ENCODE results near the gene ZG16.

ZG16 gene

DNA sequence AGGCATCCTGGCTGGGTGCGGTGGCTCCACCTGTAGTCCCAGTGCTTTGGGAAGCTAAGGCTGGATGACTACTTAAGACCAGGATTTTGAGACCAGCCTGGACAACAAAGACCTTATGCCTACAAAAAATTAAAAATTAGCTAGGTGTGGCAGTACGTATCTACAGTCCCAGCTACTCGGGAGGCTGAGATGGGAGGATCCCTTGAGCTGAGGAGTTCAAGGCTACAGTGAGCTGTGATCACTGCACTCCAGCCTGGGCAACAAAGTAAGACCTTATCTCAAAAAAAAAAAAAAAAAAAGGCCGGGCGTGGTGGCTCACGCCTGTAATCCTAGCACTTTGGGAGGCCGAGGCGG lies 48.3 kb downstream of the ZG16 start:
- DNase-seq: no peak
- Histone ChIP-seq H3K79me2 (ENCODE audit: insufficient read depth, low read length) (no peaks in the 10 kb centered on the region), H3K4me2 (ENCODE audit: insufficient read depth, low read length) (peak overlapping the region; percentile 42), H4K20me1 (ENCODE audit: insufficient read depth, low read length) (peaks cover 4% of the 10 kb centered on the region), H3K4me1 (ENCODE audit: insufficient read depth, low read length) (peaks cover 27% of the 10 kb centered on the region), H3K9me3 (ENCODE audit: insufficient read depth, low read length, severe bottlenecking) (no peaks in the 10 kb centered on the region), H3K27ac (ENCODE audit: low read length) (no peak overlapping the region), H2AFZ (ENCODE audit: low read depth, low read length) (no peak overlapping the region), H3K9ac (ENCODE audit: low read depth, low read length) (no peak overlapping the region), H3K27me3 (ENCODE audit: insufficient read depth, low read length, poor library complexity) (no peaks in the 10 kb centered on the region), H3K36me3 (ENCODE audit: insufficient read depth, low read length) (no peaks in the 10 kb centered on the region), H3K4me3 (ENCODE audit: low read depth in 1 of 2, low read length in 2 of 2) (no peak overlapping the region)
- ATAC-seq (ENCODE audit: insufficient read depth, low read depth): no peak
- TF ChIP-seq CTCF (IDR thresholded peaks at IDR 0.05; ENCODE audit: borderline replicate concordance, extremely low read depth, low read length, poor library complexity, severe bottlenecking) (no peak), EZH2 (IDR thresholded peaks at IDR 0.05; ENCODE audit: borderline replicate concordance, low read depth, low read length, severe bottlenecking) (no peak)

GRCh38 chr16:29830774-29831173 lies 52.7 kb downstream of the ZG16 start:
- H4K20me1 ChIP-seq (ENCODE audit: insufficient read depth, low read length): no peaks in the 10 kb centered on the region
- peaks cover 22% of the 10 kb centered on the region for H3K4me1 ChIP-seq (ENCODE audit: insufficient read depth, low read length)
- DNase-seq (no peak), ATAC-seq (ENCODE audit: insufficient read depth, low read depth) (no peak)
- no peaks in the 10 kb centered on the region for H3K27me3 ChIP-seq (ENCODE audit: insufficient read depth, low read length, poor library complexity)
- no peaks in the 10 kb centered on the region for H3K9me3 ChIP-seq (ENCODE audit: insufficient read depth, low read length, severe bottlenecking)
- H3K27ac ChIP-seq (ENCODE audit: low read length): no peak overlapping the region
- no peaks in the 10 kb centered on the region for H3K36me3 ChIP-seq (ENCODE audit: insufficient read depth, low read length)
- no peaks in the 10 kb centered on the region for H3K79me2 ChIP-seq (ENCODE audit: insufficient read depth, low read length)
- H2AFZ ChIP-seq (ENCODE audit: low read depth, low read length): no peak overlapping the region
- no peak overlapping the region for H3K4me2 ChIP-seq (ENCODE audit: insufficient read depth, low read length)
- no peak overlapping the region for H3K4me3 ChIP-seq (ENCODE audit: low read depth in 1 of 2, low read length in 2 of 2)
- no peak overlapping the region for H3K9ac ChIP-seq (ENCODE audit: low read depth, low read length)
- no peak for TF ChIP-seq EZH2 (IDR thresholded peaks at IDR 0.05; ENCODE audit: borderline replicate concordance, low read depth, low read length, severe bottlenecking)
- TF ChIP-seq CTCF (IDR thresholded peaks at IDR 0.05; ENCODE audit: borderline replicate concordance, extremely low read depth, low read length, poor library complexity, severe bottlenecking): no peak

DNA sequence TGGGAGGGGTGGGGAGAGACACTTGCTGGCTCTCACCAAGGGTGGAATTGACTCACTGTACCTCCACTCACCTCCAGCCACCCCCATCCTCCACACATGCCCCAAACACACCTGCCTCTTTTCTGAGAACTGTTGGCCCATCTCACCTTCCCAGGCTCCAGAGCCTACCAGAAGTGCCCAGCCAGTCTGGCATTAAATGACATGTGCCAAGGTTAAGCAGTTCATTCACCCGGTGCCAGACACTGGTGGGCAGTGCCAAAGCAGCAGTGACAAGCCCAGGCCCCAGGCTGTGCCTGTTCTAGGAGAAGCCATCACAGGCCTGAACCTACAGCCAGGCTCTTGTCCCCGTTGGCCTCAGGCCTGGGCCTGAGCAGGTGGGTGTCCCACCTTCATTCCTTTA lies 53.4 kb downstream of the ZG16 start:
- no peak overlapping the region for H3K27ac ChIP-seq (ENCODE audit: low read length)

More for the DNA sequence above, 53.4 kb downstream of the ZG16 start:
- H4K20me1 ChIP-seq (ENCODE audit: insufficient read depth, low read length): no peaks in the 10 kb centered on the region
- no peak overlapping the region for H3K4me3 ChIP-seq (ENCODE audit: low read depth in 1 of 2, low read length in 2 of 2)
- H3K36me3 ChIP-seq (ENCODE audit: insufficient read depth, low read length): no peaks in the 10 kb centered on the region
- H3K9me3 ChIP-seq (ENCODE audit: insufficient read depth, low read length, severe bottlenecking): no peaks in the 10 kb centered on the region
- ATAC-seq (ENCODE audit: insufficient read depth, low read depth) (no peak), DNase-seq (no peak)
- H3K4me2 ChIP-seq (ENCODE audit: insufficient read depth, low read length): no peak overlapping the region
- H2AFZ ChIP-seq (ENCODE audit: low read depth, low read length): no peak overlapping the region
- peaks cover 15% of the 10 kb centered on the region for H3K4me1 ChIP-seq (ENCODE audit: insufficient read depth, low read length)
- H3K9ac ChIP-seq (ENCODE audit: low read depth, low read length): no peak overlapping the region
- no peaks in the 10 kb centered on the region for H3K27me3 ChIP-seq (ENCODE audit: insufficient read depth, low read length, poor library complexity)
- TF ChIP-seq CTCF (IDR thresholded peaks at IDR 0.05; ENCODE audit: borderline replicate concordance, extremely low read depth, low read length, poor library complexity, severe bottlenecking) (no peak), EZH2 (IDR thresholded peaks at IDR 0.05; ENCODE audit: borderline replicate concordance, low read depth, low read length, severe bottlenecking) (no peak)
- no peaks in the 10 kb centered on the region for H3K79me2 ChIP-seq (ENCODE audit: insufficient read depth, low read length)

Measured in DND-41 (cell line).